ENCODE results near the gene RBM38.

Gene RBM38

DNA sequence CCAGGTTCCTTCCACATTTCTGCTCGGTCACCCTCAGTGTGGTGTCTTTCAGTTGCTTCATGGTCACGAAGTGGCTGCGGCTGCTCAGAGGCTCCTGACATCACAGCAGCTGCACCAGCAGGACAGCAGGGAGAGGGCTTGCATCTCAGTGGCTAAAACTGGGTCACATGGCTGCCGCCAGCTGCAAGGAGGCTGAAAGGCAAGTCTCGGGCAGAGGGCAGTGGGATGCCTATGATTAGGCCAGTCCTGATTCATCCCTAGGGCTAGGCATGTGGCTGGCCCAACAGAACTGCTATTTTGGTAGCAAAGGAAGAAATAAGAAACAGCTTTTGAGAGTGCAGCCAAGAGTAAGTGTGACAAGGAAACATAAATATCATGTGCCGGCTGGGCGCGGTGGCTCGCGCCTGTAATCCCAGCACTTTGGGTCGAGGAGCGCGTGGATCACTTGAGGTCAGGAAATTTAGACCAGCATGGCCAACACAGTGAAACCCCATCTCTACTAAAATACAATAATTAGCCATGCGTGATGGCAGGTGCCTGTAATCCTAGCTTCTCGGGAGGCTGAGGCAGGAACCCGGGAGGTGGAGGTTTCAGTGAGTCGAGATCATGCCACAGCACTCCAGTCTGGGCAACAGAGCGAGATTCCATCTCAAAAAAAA lies 46.6 kb downstream of the RBM38 start:
- no peak overlapping the region for H3K4me3 ChIP-seq (ENCODE audit: low read depth, low read length)
- no peak for TF ChIP-seq CTCF (IDR thresholded peaks at IDR 0.05; ENCODE audit: control insufficient read depth, extremely low read depth, insufficient read depth)
- no peak for DNase-seq (ENCODE audit: low read depth)

DNA sequence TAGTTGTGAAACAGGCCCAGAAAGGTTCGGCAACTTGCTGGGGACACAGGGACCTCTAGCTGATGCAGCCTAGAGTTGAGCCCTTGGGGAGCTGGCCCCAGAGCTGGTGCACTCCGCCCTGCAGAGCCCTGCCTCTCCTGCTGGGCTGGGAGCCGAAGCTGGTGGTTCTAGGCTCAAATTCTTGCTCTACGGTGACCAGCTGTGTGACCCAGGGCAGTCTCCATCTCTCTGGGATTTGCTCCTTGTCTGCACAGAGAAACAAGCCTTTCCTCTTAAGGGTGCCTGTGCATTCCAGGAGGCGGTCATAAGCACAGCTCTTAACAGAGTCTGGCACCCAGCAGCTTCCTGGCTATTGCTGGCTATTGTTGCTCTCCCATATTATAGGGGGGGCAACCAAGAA lies 47.4 kb downstream of the RBM38 start:
- no peak for DNase-seq (ENCODE audit: low read depth)
- no peak for TF ChIP-seq CTCF (IDR thresholded peaks at IDR 0.05; ENCODE audit: control insufficient read depth, extremely low read depth, insufficient read depth)
- H3K4me3 ChIP-seq (ENCODE audit: low read depth, low read length) = no peak overlapping the region

GRCh38 chr20:57439432-57439831 lies 48.2 kb downstream of the RBM38 start:
- TF ChIP-seq CTCF (IDR thresholded peaks at IDR 0.05; ENCODE audit: control insufficient read depth, extremely low read depth, insufficient read depth) = no peak
- DNase-seq (ENCODE audit: low read depth) = peak; percentile 73
- no peak overlapping the region for H3K4me3 ChIP-seq (ENCODE audit: low read depth, low read length)

GRCh38 chr20:57439993-57440392 lies 48.8 kb downstream of the RBM38 start:
- no peak overlapping the region for H3K4me3 ChIP-seq (ENCODE audit: low read depth, low read length)
- no peak for DNase-seq (ENCODE audit: low read depth)
- TF ChIP-seq CTCF (IDR thresholded peaks at IDR 0.05; ENCODE audit: control insufficient read depth, extremely low read depth, insufficient read depth) = no peak

DNA sequence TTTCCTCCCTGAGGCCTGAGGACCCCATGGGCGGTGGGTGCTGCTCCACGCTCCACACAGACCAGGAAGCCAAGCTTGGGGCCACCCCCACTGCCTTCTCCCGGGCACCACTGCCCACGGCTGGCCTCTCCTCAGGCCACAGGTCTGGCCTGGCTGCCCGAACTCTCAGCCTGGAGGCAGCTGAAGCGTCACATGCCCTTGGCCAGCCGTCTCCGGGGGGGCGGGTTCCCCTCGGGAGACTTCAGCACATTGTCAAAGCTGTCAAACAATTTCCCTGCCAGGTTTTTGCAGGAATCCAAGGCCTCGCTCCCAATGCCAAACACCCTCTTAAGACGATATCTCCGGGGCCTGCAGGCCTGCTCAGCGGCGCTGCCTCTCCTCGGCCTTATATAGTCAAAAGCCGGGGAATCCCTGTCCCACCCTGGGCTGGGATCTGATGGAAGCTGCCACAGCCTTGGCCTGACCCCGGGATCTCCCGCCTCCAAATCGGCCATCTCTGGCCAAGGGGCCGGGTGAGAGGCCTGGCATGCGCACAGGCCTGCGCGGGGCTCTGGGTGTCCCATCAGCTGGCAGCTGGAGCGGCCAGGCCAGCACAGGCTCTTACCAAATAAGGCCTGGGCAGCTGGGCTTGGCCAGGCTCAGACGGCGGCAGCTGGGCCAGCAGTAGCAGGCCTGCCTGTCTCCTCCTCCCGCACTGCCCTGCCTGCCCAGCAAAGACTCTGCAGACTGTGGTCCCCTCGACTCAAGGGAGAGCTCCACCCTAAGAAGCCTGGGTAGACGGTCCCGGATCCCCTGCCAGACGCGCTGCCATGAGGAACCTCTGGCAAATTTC lies 49.7 kb downstream of the RBM38 start:
- no peak for TF ChIP-seq CTCF (IDR thresholded peaks at IDR 0.05; ENCODE audit: control insufficient read depth, extremely low read depth, insufficient read depth)
- H3K4me3 ChIP-seq (ENCODE audit: low read depth, low read length) = no peak overlapping the region
- no peak for DNase-seq (ENCODE audit: low read depth)

DNA sequence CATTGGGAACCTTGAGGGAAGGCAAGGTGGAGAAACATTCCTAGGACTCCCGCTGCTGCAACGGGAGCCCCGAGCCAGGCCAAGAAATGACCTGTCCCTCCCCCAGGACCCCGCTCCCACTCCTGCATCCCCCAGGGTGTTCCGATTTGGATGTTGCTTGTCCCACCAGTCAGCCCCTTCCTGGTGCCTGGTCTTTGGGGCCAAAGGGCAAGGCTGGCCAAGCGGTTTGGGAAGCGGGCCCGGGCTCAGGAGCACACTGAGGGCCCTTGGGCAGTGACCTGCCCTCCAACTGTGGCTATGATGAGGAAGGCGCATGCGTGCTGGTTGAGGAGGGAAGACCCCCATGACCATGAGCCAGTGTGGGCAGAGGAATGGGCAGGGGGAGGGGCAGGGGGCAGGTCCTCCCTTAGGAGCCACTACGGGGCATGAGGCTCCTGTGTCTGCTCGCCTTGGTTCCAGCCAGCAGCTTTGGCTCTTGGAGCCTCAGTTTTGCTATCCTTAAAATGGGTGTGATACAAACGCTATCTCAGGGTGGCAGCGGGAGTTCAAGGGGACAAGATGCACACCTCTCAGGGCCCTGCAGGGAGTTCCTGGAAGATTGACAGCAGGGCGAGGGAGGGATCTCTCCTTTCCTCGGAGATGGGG lies 50.4 kb downstream of the RBM38 start:
- no peak for TF ChIP-seq CTCF (IDR thresholded peaks at IDR 0.05; ENCODE audit: control insufficient read depth, extremely low read depth, insufficient read depth)
- no peak overlapping the region for H3K4me3 ChIP-seq (ENCODE audit: low read depth, low read length)
- no peak for DNase-seq (ENCODE audit: low read depth)
